ENCODE data around the gene SLC6A5.
"Not testable (repeated sequence)": the region's sequence is repeated elsewhere in the genome, so short reads cannot be mapped to it uniquely, and the experiment has no call there.

The SLC6A5 gene

DNA sequence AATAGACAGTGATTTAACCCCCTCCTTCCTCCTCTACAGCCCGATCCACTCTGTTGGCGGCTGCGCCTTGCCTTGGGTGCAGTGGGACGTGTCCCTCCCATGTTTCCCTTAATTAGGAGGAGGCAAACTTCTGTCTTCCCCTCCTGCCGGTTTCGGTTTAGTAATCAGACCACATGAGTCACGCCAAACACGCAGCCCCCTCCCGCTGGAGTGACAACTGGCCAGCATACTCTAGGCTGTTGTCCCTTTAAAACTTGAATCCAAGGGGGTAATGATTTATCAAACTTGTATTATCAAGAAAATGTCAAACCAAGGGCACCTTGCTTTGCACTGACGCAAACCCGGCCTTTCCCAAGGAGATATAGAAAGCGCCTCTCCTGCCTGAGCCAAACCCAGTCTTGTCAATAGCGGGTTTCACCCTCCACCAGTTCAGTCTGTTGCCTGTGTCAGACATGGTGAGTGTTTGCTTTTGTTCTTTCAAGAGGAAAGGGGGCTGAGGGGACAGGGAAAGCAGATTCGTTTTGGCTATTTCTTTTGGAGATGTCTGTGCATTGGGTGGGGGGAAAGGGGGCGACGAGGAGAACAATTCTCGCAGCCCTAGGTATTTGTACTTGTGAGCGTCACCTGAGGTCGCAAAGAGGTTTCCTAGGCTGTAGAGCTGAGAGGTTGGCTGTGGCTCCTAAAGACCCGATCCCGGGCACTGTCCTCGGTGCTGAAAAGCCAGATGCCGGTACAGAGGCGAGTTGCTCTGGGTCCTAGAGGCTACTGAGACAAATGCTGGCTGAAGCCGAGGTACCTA is at the start of gene SLC6A5:
Gene SLC6A5, plus strand, starts transcription at position 388 of the 799 bp plus-strand sequence. Its CDS starts 65 bp downstream, at position 453.
- no peak for DNase-seq (ENCODE audit: low read depth in 2 of 2)

DNA sequence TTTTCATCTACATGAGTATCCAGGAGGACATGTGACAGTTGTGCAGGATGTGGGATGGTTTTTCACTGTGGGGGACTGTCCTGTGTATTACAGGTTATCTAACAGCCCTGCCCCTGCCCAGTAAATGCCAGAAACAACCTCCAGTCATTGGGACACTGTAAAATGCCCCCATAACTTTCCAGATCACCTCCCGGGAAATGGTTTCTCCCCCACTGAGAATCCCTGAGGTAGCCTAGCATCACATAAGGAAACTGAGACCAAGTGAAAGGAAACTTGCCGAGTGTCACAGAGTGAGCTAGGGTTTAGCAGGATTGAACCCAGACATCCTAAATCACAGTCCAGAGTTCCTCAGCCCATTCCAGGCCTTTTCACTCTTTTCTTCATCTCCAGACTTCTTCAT is 48.3 kb upstream of the SLC6A5 start:
- no peak for DNase-seq (ENCODE audit: low read depth in 2 of 2)

DNA sequence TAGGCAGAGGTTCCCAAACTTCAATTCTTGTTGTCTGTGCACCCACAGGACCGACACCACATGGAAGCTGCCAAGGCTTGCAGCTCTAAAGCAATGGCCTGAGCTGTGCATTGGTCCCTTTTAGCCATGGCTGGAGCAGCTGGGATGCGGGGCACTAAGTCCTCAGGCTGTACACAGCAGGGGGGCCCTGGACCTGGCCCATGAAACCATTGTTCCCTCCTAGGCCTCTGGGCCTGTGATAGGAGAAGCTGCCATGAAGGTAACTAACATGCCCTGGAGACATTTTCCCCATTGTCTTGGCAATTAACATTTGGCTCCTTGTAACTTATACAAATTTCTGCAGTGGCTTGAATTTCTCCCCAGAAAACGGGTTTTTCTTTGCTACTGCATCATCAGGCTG is 43.6 kb upstream of the SLC6A5 start:
- DNase-seq (ENCODE audit: low read depth in 2 of 2), result no peak

DNA sequence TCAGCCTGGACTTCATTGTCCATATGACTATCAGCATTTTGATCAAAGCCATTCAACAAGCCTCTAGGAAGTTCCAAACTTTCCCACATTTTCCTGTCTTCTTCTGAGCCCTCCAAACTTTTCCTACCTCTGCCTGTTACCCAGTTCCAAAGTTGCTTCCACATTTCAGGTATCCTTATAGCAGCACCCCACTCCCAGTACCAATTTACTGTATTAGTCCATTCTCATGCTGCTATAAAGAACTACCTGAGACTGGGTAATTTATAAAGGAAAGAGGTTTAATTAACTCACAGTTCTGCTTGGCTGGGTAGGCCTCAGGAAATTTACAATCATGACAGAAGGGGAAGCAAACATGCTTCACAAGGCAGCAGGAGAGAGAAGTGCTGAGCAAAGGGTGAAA is 43.0 kb upstream of the SLC6A5 start:
- DNase-seq (ENCODE audit: low read depth in 2 of 2), result not testable (repeated sequence)

DNA sequence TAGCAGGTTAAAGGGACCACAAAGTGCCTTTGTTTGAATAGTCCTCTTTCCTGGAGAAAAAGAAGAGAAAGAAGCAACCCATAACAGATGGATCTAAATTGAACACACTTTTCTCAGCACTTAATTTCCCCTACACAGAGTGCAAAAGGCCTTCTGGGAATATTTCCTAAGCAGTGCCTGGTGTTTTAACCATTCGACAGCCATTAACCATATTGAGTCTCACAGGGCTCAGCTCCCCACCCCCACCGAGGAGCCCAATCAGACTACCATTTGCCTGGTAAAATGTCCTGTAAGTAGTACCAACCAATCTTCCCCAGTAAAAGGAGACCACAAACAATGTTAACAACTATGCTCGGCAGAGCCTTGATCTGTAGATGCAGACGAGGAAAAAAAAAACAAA is 40.7 kb upstream of the SLC6A5 start:
- no peak for DNase-seq (ENCODE audit: low read depth in 2 of 2)

DNA sequence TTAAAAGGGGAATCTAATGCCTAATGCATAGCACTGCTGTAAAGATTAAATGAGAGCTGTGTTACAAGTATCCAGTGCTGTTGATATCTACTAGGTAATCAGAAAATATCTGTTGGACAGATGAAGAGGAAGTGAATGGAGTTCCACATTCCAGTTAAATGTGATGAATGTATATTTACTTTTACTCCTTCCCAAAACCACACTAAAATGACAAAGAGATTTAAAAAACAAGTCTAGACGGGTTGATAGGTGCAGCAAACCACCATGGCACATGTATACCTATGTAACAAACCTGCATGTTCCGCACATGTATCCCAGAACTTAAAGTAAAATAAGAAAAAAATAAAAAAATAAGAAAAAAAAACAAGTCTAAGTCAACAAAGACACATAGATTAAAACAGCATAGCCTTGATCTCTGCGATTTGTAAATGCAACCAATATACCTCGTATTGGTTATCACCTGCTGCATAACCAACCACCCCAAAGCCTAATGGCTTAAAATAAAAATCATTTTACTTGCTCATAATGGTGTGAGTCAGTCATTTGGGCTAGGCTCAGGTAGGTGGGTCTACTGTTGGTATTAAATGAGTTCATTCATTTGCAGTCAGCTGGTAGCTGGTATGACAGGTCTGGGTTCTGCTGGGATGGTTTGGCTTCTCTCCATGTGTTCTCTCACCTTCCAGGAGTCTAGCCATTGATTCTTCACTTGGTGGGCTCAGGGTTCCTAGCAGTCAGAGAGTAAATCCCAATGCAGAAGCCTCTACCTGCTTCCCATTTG is 39.7 kb upstream of the SLC6A5 start:
- no peak for DNase-seq (ENCODE audit: low read depth in 2 of 2)

DNA sequence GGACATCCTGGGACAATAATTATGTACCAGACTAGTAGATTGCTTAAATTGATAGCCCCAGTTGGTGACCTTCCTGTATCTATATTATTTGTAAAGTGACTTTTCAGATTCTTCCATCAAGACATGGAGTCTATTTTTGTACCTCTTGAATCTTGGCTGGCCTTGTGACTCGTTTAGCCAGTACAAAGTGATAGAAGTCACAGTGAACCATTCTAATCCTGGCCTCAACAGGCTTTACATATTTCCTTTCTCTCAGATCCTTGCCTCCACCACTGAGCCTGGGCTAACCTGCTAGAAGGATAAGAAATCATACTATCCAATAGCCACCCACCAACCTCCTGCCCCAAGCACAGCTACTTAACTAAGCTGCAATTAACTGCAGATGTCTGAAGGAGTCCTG is 37.5 kb upstream of the SLC6A5 start:
- DNase-seq (ENCODE audit: low read depth in 2 of 2), result no peak

DNA sequence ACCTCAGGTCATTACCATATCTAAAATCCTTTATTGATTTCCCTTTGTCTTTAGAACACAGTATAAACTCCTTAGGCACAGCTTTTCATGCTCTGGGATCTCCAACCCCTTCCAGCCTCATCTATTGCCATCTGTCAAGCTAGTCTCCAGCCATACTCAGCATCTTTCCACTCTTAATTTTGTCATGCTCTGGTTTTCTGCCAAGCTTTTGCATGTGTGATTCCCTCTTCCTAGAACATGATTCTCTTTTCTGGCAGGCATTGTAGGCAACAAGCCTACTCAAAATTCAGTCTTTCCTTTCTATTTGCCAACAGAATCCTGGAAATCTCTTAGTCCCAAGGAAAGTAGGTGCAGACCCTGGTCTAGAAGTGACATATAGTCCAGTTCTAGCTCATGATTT is 35.5 kb upstream of the SLC6A5 start:
- DNase-seq (ENCODE audit: low read depth in 2 of 2), result no peak

DNA sequence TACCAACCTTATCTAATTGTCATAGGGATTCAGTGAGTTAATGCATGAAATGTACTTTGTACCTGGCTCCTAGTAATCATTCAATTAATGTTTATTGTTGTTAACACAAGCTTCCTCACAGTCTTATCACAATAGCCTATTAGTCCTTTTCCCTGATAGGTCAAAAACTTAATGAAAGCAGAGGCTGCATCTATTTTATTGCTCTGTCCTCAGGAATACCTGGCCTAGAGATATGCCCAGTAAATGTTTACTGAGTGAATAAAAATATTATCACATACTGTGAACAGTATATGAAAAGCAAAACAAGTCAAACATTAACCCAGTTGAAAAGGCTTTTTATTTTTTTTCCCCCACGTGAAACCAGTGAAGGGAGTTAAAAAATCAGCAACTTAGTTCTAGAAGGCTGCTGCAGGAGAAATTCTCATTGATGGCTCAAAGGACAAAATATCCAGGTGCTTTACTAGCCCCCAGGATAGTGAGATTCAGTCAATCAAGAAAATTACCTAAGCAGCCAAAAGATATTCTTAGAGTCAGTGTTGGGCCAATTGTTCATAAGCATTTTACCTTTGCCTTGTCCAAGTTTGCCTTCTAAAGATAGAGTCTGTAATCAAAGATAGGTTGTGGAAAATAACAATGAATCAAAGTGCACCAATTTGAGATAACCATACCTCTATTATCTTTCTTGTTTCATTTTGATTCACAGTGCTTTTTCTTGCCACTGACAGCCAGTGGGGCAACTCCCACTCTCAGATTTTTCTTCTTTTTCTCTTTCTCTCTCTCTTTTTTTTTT is 34.4 kb upstream of the SLC6A5 start:
- no peak for DNase-seq (ENCODE audit: low read depth in 2 of 2)

DNA sequence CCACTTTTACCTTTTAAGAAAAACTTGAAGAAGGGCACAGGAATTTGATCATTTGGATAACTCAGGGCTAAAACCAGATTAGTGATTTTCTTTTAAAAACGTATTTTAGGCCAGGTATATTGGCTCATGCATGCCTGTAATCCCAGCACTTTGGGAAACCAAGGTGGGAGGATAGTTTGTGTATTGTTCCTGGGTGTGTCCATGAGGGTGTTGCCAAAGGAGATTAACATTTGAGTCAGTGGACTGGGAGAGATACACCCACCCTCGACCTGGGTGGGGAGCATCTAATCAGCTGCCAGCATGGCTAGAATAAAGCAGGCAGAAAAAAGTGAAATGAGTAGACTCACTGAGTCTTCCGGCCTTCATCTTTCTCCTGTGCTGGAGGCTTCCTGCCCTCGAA is 33.3 kb upstream of the SLC6A5 start:
- DNase-seq (ENCODE audit: low read depth in 2 of 2), result not testable (repeated sequence)

DNA sequence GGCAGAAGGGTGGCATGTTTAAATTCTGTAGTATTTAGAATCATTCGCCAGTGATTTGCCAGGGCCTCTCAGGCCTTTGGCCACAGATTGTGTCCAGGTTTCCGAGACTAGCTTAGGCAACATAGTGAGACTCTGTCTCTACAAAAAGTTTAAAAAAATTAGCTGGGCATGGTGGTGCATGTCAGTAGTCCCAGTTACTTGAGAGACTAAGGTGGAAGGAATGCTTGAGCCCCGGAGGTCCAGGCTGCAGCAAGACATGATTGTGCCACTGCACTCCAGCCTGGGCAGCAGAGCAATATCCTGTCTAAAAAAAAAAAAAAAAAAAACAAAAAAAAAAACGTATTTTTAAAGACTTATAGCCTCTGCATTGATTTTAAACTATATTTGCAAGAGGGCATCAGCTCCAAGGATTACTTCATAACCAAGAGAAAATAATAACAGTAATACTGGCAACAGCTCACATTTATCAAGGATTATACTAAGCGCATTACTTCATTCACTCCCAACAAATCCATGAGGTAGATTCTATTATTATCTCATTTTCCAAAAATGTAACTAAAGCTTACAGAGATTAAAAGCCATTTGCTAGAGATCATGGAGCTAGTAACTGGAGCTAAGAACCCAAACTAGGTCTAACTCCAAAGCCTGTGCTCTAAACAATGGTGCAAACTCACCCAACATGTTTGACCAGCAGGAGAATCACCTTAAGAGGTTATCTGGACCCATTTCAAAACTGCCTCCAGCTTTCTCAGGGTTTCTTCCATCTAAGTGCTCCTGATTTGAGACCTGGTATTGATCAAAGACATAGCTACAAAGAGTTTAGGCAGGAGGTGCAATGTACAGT is 32.6 kb upstream of the SLC6A5 start:
- no peak for DNase-seq (ENCODE audit: low read depth in 2 of 2)

DNA sequence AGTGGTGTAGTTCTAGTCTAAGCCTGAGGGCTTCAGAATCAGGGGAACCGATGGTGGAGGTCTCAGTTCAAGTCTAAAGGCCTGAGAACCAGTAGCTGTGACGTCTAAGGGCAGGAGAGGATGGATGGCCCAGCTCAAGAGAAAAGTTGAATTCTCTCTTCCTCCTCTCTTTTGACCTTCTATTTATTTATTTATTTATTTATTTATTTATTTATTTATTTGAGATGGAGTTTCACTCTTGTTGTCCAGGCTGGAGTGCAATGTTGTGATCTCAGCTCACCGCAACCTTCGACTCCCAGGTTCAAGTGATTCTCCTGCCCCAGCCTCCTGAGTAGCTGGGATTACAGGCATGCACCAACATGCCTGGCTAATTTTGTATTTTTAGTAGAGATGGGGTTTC is 19.7 kb upstream of the SLC6A5 start:
- not testable (repeated sequence) for DNase-seq (ENCODE audit: low read depth in 2 of 2)

DNA sequence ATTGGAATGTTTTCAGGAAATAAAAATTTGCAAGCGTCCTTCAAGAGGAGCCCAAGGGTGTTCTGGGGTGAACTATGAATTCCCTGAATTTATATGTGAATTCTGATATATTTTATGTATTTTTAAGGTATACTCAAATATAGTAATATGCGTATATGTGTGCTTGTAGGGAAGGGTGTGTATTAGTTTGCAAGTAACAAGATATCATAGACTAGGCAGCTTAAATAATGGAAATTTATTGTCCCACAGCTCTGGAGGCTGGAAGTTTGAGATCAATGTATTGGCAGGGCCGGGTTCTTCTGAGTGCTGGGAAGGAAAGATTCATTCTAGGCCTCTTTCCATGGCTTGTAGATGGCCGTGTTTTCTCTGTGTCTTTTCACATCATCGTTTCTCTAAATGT is 16.2 kb upstream of the SLC6A5 start:
- DNase-seq (ENCODE audit: low read depth in 2 of 2), result no peak

DNA sequence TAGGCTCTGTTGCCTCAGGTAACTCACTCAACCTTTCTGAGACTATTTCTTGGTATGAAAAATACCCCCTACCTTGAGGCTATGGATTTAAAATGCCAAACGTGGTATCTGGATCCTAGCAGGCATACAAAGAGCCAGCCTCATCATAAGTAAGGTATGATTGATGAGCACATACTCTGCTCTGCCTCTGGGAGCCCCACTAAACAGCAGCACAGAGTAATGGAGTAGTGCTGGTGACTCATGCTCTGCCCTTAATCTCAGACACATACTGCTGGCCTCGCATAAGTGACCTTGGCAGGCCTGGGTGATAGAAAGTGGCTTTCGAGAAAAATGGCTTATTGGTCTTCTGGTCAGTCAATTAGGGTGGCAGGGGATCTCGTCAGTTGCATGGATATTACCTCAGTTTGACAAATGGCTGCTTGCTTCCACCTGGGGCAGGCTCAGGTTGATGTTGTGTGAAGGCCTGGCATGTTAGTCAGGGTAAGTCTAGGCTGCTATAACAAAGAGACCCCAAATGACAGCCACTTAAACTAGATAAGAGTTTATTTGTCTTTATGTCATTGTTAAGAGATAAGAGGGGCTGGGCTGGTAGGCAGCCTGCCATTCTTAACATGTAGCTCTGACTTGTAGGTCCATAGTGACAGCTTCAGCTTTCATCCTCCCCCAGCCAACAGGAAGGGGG is 15.2 kb upstream of the SLC6A5 start:
- no peak for DNase-seq (ENCODE audit: low read depth in 2 of 2)

DNA sequence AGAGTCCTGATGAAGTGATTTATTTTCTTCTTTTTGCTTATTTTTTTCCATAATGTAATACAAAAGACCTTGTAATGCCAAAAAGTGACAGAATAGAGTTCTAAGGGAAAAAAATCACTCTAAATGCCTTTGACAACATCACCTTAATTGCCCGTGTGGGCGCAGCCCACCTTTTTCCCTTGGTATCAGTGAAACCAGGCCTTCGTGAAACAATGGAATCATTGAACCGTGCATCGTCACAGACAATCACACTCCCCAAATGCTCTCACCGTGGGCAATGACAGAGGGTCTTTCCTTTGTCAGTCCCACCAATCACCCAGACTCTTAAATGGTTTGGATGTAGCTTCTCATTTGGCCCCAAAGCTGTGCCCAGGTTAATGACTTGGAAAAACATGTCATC is 9.6 kb upstream of the SLC6A5 start:
- no peak for DNase-seq (ENCODE audit: low read depth in 2 of 2)

DNA sequence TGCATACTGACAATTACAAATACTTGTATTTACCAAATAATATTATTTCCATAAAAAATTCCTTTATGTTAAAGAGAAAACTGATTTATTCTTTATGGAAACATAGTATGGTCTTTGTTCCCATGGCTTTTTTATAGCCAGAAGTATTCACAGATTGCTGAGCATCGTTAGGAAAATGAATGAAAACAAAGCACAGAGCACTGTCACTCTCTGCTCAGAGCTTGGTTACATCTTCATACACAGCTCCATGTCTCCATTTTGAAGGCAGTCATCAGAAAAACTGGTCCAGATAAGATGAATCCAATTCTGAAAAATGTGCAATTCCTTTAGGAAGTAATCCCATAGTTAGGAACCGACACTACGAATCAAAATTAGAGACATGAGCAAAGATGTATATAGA is 9.0 kb upstream of the SLC6A5 start:
- DNase-seq (ENCODE audit: low read depth in 2 of 2), result no peak

DNA sequence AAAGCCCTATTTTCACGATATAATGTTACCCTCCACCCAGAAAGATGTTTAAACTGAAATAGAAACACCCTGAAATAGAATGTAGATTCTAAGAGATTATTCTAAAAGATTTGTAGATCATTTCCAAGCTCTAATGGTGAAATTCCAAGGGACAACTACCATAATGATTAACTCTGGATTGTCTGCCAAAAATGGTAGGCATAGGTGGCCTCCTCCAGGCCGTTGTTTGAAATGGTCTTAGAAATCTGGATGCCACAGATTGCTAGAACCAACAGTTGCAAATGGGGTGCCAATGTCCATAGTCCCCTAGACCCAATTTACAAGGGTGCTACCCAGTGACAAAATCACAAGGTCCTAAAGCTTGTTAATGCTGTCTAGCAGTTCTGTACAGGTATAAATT is 6.7 kb upstream of the SLC6A5 start:
- DNase-seq (ENCODE audit: low read depth in 2 of 2), result no peak

DNA sequence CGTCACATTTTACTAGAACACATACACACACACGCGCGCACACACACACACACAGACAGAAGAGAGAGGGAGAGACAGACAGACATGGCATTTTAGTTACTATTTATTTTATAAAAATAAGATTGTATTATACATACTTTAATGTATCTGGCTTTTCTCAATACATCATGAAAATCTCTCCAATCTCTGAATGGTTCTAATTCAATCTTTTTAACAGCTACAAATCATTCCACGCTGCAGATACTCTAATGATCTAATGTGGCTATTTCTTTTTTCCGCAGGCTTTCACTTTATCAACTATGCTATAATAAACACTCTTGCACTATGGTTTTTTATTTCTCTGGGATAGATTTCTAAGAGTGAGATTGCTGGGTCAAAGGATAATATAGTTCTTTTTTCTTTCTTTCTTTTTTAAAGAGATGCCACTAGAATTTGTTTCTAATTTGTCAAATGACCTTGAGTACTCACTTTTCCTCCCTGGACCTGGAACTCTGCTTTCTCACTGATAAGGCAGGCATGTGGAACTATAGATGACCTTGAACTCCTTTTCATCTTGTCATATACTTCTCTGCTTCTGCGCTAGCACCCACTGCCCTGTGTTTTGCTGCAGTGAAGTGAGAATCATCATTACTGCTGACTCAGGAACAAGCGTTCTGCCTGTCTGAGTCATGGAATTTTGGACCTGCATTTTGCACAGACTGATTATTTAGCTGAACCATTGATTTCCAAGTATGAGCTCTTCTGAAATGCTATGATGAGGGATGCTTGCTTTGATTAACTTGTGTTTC is 4.9 kb upstream of the SLC6A5 start:
- no peak for DNase-seq (ENCODE audit: low read depth in 2 of 2)

DNA sequence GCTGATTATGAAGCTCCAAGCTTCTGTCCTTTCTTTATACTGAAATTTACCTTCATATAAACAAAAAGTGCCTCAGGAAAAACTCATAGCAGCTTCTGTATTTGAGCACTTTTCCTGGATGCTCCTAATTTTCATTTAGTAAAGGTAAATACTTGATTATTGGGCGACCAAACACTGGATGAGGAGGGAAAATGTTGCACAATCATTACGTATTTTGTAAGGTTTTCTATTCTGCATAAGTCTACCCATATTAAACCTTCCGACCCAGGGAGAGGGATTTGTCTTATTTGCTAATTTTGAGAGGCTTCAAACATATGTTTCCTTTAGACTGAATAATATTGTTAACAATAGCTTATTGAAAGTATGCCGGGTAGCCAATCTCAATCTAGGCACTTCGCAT is 4.3 kb upstream of the SLC6A5 start:
- DNase-seq (ENCODE audit: low read depth in 2 of 2), result no peak

All from stimulated activated CD8-positive, alpha-beta memory T cell treated with anti-CD3 and anti-CD28 coated beads, Interleukin-7, amount 100 ng/mL, for 4 hours (primary cell).